Small intestine (tissue), 7 donors: Measurements from ENCODE around the gene SPATA33. TPM values are rescaled to one million over a fixed set of nuclear protein-coding genes. Genes with fewer than 3 reads are reported as not detected.
"Not testable (repeated sequence)": the region's sequence is repeated elsewhere in the genome, so short reads cannot be mapped to it uniquely, and the experiment has no call there.

Source experiments
- DNase-seq, 2 donors: peaks; one replicate each; pipeline versions ENCODE4 v3.0.0 to v3.0.0-alpha.2; 2013
- FAIRE-seq: peaks from 2 replicates; lab custom pipeline; 2012; peaks lifted over from hg19 to GRCh38; lab: Jason Lieb, UNC
- H3K27ac ChIP-seq, 3 donors: one replicate each; pipeline ENCODE4 v1.5.1; 2013; ENCODE audit warnings: low read length in 2 of 3, mild to moderate bottlenecking in 2 of 3, control low read depth in 1 of 3, inconsistent platforms in 1 of 3, low read depth in 1 of 3, moderate library complexity in 1 of 3
- H3K27me3 ChIP-seq, 3 donors: one replicate each; pipeline ENCODE4 v1.6.1; 2013; ENCODE audit warnings: low read length in 3 of 3, inconsistent platforms in 1 of 3; ENCODE audit not compliant: control insufficient read depth in 3 of 3, insufficient read depth in 3 of 3
- H3K36me3 ChIP-seq, 3 donors: one replicate each; pipeline ENCODE4 v1.6.1; 2013; ENCODE audit warnings: low read length in 3 of 3, inconsistent platforms in 1 of 3, low read depth in 1 of 3, mild to moderate bottlenecking in 1 of 3, moderate library complexity in 1 of 3; ENCODE audit not compliant: control insufficient read depth in 3 of 3, insufficient read depth in 2 of 3
- H3K4me1 ChIP-seq, 3 donors: one replicate each; pipeline ENCODE4 v1.6.1; 2013; ENCODE audit warnings: low read length in 2 of 3, inconsistent platforms in 1 of 3, low read depth in 1 of 3, mild to moderate bottlenecking in 1 of 3, moderate library complexity in 1 of 3; ENCODE audit not compliant: control insufficient read depth in 3 of 3, insufficient read depth in 2 of 3
- H3K4me3 ChIP-seq, 3 donors: one replicate each; pipeline ENCODE4 v1.5.1; 2013; ENCODE audit warnings: low read length in 3 of 3, control low read depth in 1 of 3, inconsistent platforms in 1 of 3, low read depth in 1 of 3, mild to moderate bottlenecking in 1 of 3, moderate library complexity in 1 of 3
- H3K9me3 ChIP-seq, 2 donors: one replicate each; pipeline ENCODE4 v1.6.1; 2013; ENCODE audit warnings: low read depth in 1 of 2, low read length in 1 of 2; ENCODE audit not compliant: control insufficient read depth in 2 of 2, insufficient read depth in 1 of 2
- WGBS, 3 donors: extraction: QIAGEN DNeasy Blood & Tissue Kit; methylation state at CpG; one replicate each; pipeline ENCODE4 v1.1.7; 2013; 5-methylcytosine and 5-hydroxymethylcytosine counted together
- polyA plus RNA-seq, 4 donors: library from polyadenylated mRNA; stranded (reverse) in 3 of 4; unstranded in 1 of 4; fragments of 200-250 nt in 3 of 4; fragments of 120-200 nt in 1 of 4; gene quantifications; one replicate each; pipeline versions ENCODE4 v1.2.1 to v1.2.3, GENCODE V29; 2013
- donor health status: healthy with polysubstance abuse.
- donor health status: control.
- donor health status: control.
- donor health status: Bipolar disorder and iron deficiency.
- donor health status: healthy.

Gene SPATA33
- polyA plus RNA-seq, 4 donors: 6.5 to 17.0 (median 8.1) TPM

GRCh38 chr16:89621698-89622409 lies 35.8 kb upstream of the SPATA33 start:
- Histone ChIP-seq H3K4me1 (peaks cover 0 to 25% (median 0%) of the 10 kb centered on the region in 3 donors), H3K27ac (no peak overlapping the region), H3K36me3 (peaks cover 0 to 28% (median 0%) of the 10 kb centered on the region in 3 donors), H3K27me3 (peaks cover 0 to 3% (median 2%) of the 10 kb centered on the region in 3 donors), H3K9me3 (no peaks in the 10 kb centered on the region), H3K4me3 (no peak overlapping the region)
- WGBS, 3 donors: 84 to 88% (median 86%) methylated on average over 32 of the region's 32 CpGs
- FAIRE-seq (no peak), DNase-seq (peak in 1 of 2 donors; percentile 47)

DNA sequence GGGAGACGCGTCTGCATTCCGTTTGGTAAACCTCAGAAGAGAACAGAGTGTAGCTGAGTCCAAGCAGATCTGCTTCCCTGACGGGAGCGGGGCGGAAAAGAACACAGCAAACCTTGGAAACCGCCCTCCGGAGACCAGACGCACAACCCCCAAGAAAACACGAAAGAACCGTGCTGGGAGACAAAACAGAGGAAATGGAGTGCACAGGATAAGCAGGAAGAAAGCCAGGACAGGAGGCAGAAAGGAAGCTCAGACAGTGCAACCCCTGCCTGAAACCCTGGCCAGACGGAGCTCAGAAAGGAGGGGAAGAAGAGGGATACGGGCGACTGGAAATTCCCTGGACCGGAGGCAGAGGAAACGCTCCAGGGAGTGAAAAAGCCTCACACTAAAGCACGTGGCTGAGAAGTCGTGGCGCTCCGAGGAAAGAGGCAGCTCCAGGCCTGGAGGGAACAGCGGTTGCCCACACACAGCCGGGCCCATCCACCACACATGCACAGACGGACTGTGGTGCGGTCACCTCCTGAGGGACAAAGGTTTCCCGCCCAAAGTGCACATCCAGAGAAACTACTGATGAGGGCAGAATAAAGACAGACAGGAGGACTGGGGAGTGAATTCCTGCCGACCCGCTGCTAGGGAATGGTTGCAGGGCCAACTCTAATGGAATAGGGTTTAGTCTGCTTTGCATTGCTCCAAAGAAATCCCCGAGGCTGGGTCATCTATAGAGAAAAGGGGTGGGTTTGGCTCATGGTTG lies 34.0 kb upstream of the SPATA33 start:
- Histone ChIP-seq H3K4me3 (no peak overlapping the region), H3K36me3 (peaks cover 0 to 25% (median 0%) of the 10 kb centered on the region in 3 donors), H3K27ac (peak overlapping the region in 2 of 3 donors; percentile 2 to 39), H3K27me3 (peaks cover 0 to 3% (median 2%) of the 10 kb centered on the region in 3 donors), H3K4me1 (peaks cover 0 to 20% (median 0%) of the 10 kb centered on the region in 3 donors), H3K9me3 (no peaks in the 10 kb centered on the region)
- 53 to 80% (median 73%) methylated on average over 28 of the region's 28 CpGs for WGBS, 3 donors
- DNase-seq: no peak
- no peak for FAIRE-seq

DNA sequence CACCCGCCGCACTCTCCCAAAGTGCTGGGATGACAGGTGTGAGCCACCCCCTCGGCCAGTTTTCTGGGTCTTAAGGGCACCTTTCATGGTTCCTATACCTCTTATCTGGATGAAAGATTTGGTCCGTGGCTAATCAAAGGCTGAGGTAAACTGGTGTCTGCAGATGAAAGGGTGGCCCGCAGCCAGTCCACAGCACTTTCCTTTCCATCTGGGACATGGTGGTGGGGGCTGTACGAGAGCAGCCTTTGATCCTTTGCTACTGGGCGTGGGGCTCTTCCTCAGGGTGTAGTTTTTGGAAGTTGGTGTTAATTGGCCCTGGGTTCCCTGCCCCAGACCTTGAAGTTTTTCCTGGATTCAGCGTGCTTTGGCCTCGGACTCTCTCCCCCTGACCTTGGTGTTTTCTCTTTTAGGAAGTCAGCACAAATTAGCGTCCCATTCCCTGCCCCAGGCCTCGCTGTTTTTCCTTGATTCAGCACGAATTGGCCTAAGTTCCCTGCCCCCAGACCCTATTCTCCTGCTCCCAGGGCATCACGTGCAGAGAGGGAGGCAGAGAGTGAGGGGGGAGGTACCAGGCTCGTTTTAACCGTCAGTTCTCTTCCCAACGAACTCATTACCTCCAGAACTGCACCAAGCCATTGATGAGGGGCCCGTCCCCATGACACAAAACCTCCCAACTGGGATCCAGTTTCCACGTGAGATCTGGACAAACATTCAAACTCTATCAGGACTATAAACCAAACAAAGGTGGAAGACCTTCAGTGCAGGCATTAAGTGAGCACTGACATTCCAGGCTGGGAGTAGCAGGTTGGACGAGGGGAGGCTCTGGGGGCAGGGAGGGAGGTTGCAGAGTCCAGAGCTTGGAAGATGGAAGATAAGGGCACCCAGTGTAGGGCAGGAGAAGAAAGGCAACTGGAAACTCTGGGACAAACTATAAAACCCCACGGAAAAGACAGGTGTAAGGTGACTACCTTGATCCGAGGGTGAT lies 32.6 kb upstream of the SPATA33 start:
- H3K9me3 ChIP-seq: peaks cover 0 to 10% of the 10 kb centered on the region in 2 donors
- DNase-seq (peak; percentile 63 to 69), FAIRE-seq (no peak)
- H3K27me3 ChIP-seq: peaks cover 0 to 3% (median 2%) of the 10 kb centered on the region in 3 donors
- 9 to 45% (median 23%) methylated on average over 21 of the region's 21 CpGs for WGBS, 3 donors
- peak overlapping the region in 1 of 3 donors; percentile 61 for H3K27ac ChIP-seq
- no peak overlapping the region for H3K4me3 ChIP-seq
- peaks cover 0 to 20% (median 3%) of the 10 kb centered on the region in 3 donors for H3K4me1 ChIP-seq
- peaks cover 0 to 32% (median 0%) of the 10 kb centered on the region in 3 donors for H3K36me3 ChIP-seq

GRCh38 chr16:89629827-89630610 lies 27.6 kb upstream of the SPATA33 start:
- Histone ChIP-seq H3K36me3 (peaks cover 0 to 22% (median 0%) of the 10 kb centered on the region in 3 donors), H3K4me1 (peaks cover 0 to 39% (median 6%) of the 10 kb centered on the region in 3 donors), H3K27ac (peak overlapping the region; percentile 26 to 43 (median 27)), H3K9me3 (peaks cover 0 to 12% of the 10 kb centered on the region in 2 donors), H3K4me3 (peak overlapping the region in 1 of 3 donors; percentile 37), H3K27me3 (no peaks in the 10 kb centered on the region)
- DNase-seq (peak; percentile 61 to 97), FAIRE-seq (no peak)
- 68 to 85% (median 73%) methylated on average over 17 of the region's 17 CpGs for WGBS, 3 donors

GRCh38 chr16:89633064-89633631 lies 24.5 kb upstream of the SPATA33 start:
- no peak for FAIRE-seq
- H3K4me1 ChIP-seq: peaks cover 0 to 30% (median 6%) of the 10 kb centered on the region in 3 donors
- WGBS, 3 donors: 21 to 63% (median 33%) methylated on average over 17 to 19 of the region's 19 CpGs

DNA sequence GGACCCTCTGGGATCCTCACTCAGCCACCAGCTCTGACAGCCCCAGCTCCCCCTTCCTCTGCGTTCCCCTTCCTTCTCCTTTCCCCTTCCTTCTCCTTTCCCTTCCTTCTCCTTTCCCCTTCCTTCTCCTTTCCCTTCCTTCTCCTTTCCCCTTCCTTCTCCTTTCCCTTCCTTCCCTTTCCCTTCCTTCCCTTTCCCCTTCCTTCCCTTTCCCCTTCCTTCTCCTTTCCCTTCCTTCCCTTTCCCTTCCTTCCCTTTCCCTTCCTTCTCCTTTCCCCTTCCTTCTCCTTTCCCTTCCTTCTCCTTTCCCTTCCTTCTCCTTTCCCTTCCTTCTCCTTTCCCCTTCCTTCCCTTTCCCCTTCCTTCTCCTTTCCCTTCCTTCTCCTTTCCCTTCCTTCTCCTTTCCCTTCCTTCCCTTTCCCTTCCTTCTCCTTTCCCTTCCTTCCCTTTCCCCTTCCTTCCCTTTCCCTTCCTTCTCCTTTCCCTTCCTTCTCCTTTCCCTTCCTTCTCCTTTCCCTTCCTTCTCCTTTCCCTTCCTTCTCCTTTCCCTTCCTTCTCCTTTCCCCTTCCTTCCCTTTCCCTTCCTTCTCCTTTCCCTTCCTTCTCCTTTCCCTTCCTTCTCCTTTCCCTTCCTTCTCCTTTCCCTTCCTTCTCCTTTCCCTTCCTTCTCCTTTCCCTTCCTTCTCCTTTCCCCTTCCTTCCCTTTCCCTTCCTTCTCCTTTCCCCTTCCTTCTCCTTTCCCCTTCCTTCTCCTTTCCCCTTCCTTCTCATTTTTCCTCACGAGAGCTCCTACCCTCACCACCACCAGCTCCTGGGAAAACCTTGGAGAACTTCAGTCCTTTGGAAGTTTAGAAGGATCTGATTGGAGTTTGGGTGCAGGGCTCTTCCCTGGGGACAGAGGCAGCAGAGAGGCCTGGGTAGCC lies 22.9 kb upstream of the SPATA33 start:
- Histone ChIP-seq H3K4me1 (peaks cover 0 to 30% (median 2%) of the 10 kb centered on the region in 3 donors), H3K36me3 (peaks cover 2 to 46% (median 9%) of the 10 kb centered on the region in 3 donors)
- FAIRE-seq, H3K4me3 ChIP-seq, H3K27ac ChIP-seq, DNase-seq, H3K27me3 ChIP-seq, H3K9me3 ChIP-seq: not testable (repeated sequence)
- WGBS, 3 donors: 77 to 86% (median 83%) methylated on average over 2 of the region's 2 CpGs

More at GRCh38 chr16:89633064-89633631, 24.5 kb upstream of the SPATA33 start:
- Histone ChIP-seq H3K36me3 (peaks cover 2 to 45% (median 9%) of the 10 kb centered on the region in 3 donors), H3K27me3 (no peaks in the 10 kb centered on the region), H3K4me3 (no peak overlapping the region), H3K9me3 (peaks cover 0 to 12% of the 10 kb centered on the region in 2 donors), H3K27ac (peak overlapping the region in 2 of 3 donors; percentile 24 to 91)
- peak in 1 of 2 donors; percentile 81 for DNase-seq
